Keratinocyte (primary cell): ENCODE measurements around the gene TGFBR1. TPM values are rescaled to one million over a fixed set of nuclear protein-coding genes. Genes with fewer than 3 reads are reported as not detected.

Experiments used
- DNase-seq: peaks from one replicate; pipeline ENCODE4 v3.0.0-alpha.2; 2011; ENCODE audit warnings: low read depth, missing footprints, low spot score
- FAIRE-seq: peaks from 2 replicates; lab custom pipeline; 2011; peaks lifted over from hg19 to GRCh38; lab: Jason Lieb, UNC
- H2AFZ ChIP-seq: 2 replicates; pipeline ENCODE4 v1.6.0; 2012; ENCODE audit warnings: low read length, control low read depth, inconsistent platforms; ENCODE audit not compliant: control insufficient read depth
- H3K27ac ChIP-seq: 2 replicates; pipeline ENCODE4 v1.5.1; 2011; ENCODE audit warnings: low read length; ENCODE audit not compliant: control insufficient read depth, insufficient read depth
- H3K27me3 ChIP-seq: 3 replicates; pipeline ENCODE4 v1.6.0; 2011; ENCODE audit warnings: low read length; ENCODE audit not compliant: control insufficient read depth, insufficient read depth; ENCODE audit errors: extremely low read depth
- H3K36me3 ChIP-seq, 2 experiments: 2 replicates in 1 of 2; 3 replicates in 1 of 2; pipeline ENCODE4 v1.5.1; 2011; ENCODE audit warnings: low read length in 2 of 2, mild to moderate bottlenecking in 1 of 2; ENCODE audit not compliant: control insufficient read depth in 2 of 2, insufficient read depth in 2 of 2; ENCODE audit errors: extremely low read depth in 1 of 2
- H3K4me1 ChIP-seq: 3 replicates; pipeline ENCODE4 v1.5.1; 2011; ENCODE audit warnings: low read length; ENCODE audit not compliant: control insufficient read depth, insufficient read depth; ENCODE audit errors: extremely low read depth
- H3K4me2 ChIP-seq: 3 replicates; pipeline ENCODE4 v1.6.0; 2011; ENCODE audit warnings: low read depth, low read length; ENCODE audit not compliant: control insufficient read depth, insufficient read depth; ENCODE audit errors: extremely low read depth
- H3K4me3 ChIP-seq, 3 experiments: fragments of 200-600 bp in 1 of 3; sonication (generic) in 1 of 3; 2 replicates in 2 of 3; 3 replicates in 1 of 3; pipeline ENCODE4 v1.5.1; 2011 to 2016; ENCODE audit warnings: low read length in 3 of 3, mild to moderate bottlenecking in 3 of 3, control low read depth in 2 of 3, inconsistent platforms in 1 of 3, low read depth in 1 of 3, mixed read lengths in 1 of 3, mixed run types in 1 of 3, moderate library complexity in 1 of 3; ENCODE audit not compliant: control insufficient read depth in 2 of 3, insufficient read depth in 2 of 3; ENCODE audit errors: extremely low read depth in 1 of 3
- H3K79me2 ChIP-seq: 2 replicates; pipeline ENCODE4 v1.6.0; 2012; ENCODE audit warnings: low read length; ENCODE audit not compliant: control insufficient read depth, insufficient read depth
- H3K9ac ChIP-seq: 3 replicates; pipeline ENCODE4 v1.6.0; 2011; ENCODE audit warnings: low read length; ENCODE audit not compliant: control insufficient read depth, insufficient read depth; ENCODE audit errors: extremely low read depth
- H3K9me1 ChIP-seq: 3 replicates; pipeline ENCODE4 v1.6.0; 2011; ENCODE audit warnings: low read length; ENCODE audit not compliant: control insufficient read depth, insufficient read depth; ENCODE audit errors: extremely low read depth
- H3K9me3 ChIP-seq: 2 replicates; pipeline ENCODE4 v1.5.1; 2012; ENCODE audit warnings: low read depth, low read length; ENCODE audit not compliant: control insufficient read depth
- H4K20me1 ChIP-seq: 3 replicates; pipeline ENCODE4 v1.6.0; 2011; ENCODE audit warnings: low read length; ENCODE audit not compliant: control insufficient read depth, insufficient read depth; ENCODE audit errors: extremely low read depth
- EZH2 ChIP-seq: IDR thresholded peaks from one replicate; pipeline ENCODE4 v1.6.1; 2012; ENCODE audit warnings: inconsistent platforms, mild to moderate bottlenecking, low read length, moderate library complexity
- dilution Hi-C: fragments of 300-500 bp; cut with MboI; formaldehyde crosslinking; loops from one replicate; pipeline ENCODE4 v1.7.0; 2020; ENCODE audit warnings: low sequenced_read_pairs; ENCODE audit not compliant: extremely low pct_ligation_motif_present
- polyA plus RNA-seq, 5 experiments: library from polyadenylated mRNA; depleted of rRNA in 3 of 5; stranded (reverse) in 3 of 5; stranded (forward) in 1 of 5; unstranded in 1 of 5; fragments of >200 nt; gene quantifications; 1 replicate in 1 of 5; 2 replicates in 3 of 5; 3 replicates in 1 of 5; pipeline versions ENCODE4 v1.2.1 to v1.2.3, GENCODE V29; 2011 to 2012; ENCODE audit warnings: missing spikeins in 2 of 5, low read depth in 1 of 5, low replicate concordance in 1 of 5
- TF ChIP-seq, protein P1 (sequence below), 3 experiments: IDR thresholded peaks in 1 of 3; conservative IDR thresholded peaks in 1 of 3; optimal IDR thresholded peaks in 1 of 3; 2 replicates in 2 of 3; 3 replicates in 1 of 3; pipeline versions ENCODE3 to v1.5.1; 2011; ENCODE audit warnings: low read length in 3 of 3, mild to moderate bottlenecking in 3 of 3, moderate library complexity in 2 of 3, control low read depth in 1 of 3, inconsistent platforms in 1 of 3; ENCODE audit not compliant: insufficient read depth in 2 of 3; ENCODE audit errors: extremely low read depth in 1 of 3

TGFBR1 gene
- polyA plus RNA-seq, 1 donor (not counting 4 experiments of a cell fraction or from before 2014, with no cell fraction given) = 55.0 TPM

- DNase-seq (no peak), FAIRE-seq (no peak)
- Histone ChIP-seq H3K9me1 (no peaks in the 10 kb centered on the region), H4K20me1 (no peaks in the 10 kb centered on the region), H3K79me2 (peaks cover 52% of the 10 kb centered on the region), H3K36me3 (peaks cover 0 to 4% of the 10 kb centered on the region in 2 experiments), H3K4me3 (no peak overlapping the region), H3K9ac (no peak overlapping the region), H2AFZ (no peak overlapping the region), H3K4me1 (peaks cover 70% of the 10 kb centered on the region), H3K9me3 (no peaks in the 10 kb centered on the region), H3K27ac (peak overlapping the region; percentile 88), H3K4me2 (peak overlapping the region; percentile 20), H3K27me3 (no peaks in the 10 kb centered on the region)
- TF ChIP-seq EZH2 = no peak
- TF ChIP-seq, protein P1, sequence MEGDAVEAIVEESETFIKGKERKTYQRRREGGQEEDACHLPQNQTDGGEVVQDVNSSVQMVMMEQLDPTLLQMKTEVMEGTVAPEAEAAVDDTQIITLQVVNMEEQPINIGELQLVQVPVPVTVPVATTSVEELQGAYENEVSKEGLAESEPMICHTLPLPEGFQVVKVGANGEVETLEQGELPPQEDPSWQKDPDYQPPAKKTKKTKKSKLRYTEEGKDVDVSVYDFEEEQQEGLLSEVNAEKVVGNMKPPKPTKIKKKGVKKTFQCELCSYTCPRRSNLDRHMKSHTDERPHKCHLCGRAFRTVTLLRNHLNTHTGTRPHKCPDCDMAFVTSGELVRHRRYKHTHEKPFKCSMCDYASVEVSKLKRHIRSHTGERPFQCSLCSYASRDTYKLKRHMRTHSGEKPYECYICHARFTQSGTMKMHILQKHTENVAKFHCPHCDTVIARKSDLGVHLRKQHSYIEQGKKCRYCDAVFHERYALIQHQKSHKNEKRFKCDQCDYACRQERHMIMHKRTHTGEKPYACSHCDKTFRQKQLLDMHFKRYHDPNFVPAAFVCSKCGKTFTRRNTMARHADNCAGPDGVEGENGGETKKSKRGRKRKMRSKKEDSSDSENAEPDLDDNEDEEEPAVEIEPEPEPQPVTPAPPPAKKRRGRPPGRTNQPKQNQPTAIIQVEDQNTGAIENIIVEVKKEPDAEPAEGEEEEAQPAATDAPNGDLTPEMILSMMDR (optimal IDR thresholded peaks at IDR 0.05 in 1 of 3, IDR thresholded peaks at IDR 0.05 in 1 of 3, conservative IDR thresholded peaks at IDR 0.05 in 1 of 3; ENCODE audit: extremely low read depth in 1 of 3, insufficient read depth in 2 of 3, low read length in 3 of 3) = no peak
- dilution Hi-C loops = loop anchor here (10.0 kb wide), 1 partner anchor 121 kb away; no protein-coding TSS in a partner anchor
Observed at GRCh38 chr9:99125446-99125845, 20.5 kb downstream of the TGFBR1 start.

DNA sequence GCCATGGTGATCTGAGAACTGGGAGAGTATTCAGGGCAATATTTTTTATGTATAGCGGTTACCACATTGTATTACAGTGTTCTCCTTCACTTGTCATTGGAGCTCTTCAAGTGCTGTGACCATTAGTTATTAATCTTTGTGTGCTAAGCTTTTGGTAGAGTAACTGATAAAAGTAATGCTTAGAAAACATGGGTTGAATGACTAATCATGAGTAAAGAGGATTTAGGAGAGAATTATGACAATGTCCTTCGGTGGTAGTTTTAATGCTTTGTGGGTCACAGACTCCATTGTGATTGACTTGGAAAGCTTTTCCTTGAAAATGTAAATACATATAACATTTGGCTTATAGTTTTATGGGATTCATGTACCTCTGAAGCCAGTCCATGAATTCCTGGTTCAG is 21.4 kb downstream of the TGFBR1 start:
- Histone ChIP-seq H3K4me3 (no peak overlapping the region), H3K9ac (no peak overlapping the region), H3K27ac (peak overlapping the region; percentile 88), H3K4me2 (peak overlapping the region; percentile 31), H3K27me3 (no peaks in the 10 kb centered on the region), H4K20me1 (no peaks in the 10 kb centered on the region), H3K9me1 (no peaks in the 10 kb centered on the region), H3K36me3 (peaks cover 0 to 4% of the 10 kb centered on the region in 2 experiments), H3K79me2 (peaks cover 44% of the 10 kb centered on the region), H3K9me3 (no peaks in the 10 kb centered on the region), H3K4me1 (peaks cover 62% of the 10 kb centered on the region), H2AFZ (no peak overlapping the region)
- dilution Hi-C loops = loop anchor here (10.0 kb wide), 1 partner anchor 122 kb away; no protein-coding TSS in a partner anchor
- peak; percentile 32 for FAIRE-seq
- TF ChIP-seq, protein P1 (optimal IDR thresholded peaks at IDR 0.05 in 1 of 3, IDR thresholded peaks at IDR 0.05 in 1 of 3, conservative IDR thresholded peaks at IDR 0.05 in 1 of 3; ENCODE audit: extremely low read depth in 1 of 3, insufficient read depth in 2 of 3, low read length in 3 of 3) = no peak
- no peak for DNase-seq
